Progenitor cell of endocrine pancreas (in vitro differentiated cells): ENCODE results near the gene SYCE1L. TPM values are rescaled to one million over a fixed set of nuclear protein-coding genes. Genes with fewer than 3 reads are reported as not detected.
A peak's percentile ranks its signal among the peaks of the same experiment; 100 is the strongest.

Experiments
- DNase-seq: peaks from one replicate; pipeline ENCODE4 v3.0.0; 2021; ENCODE audit warnings: low spot score; ENCODE audit not compliant: unreplicated experiment
- H3K27ac Mint-ChIP-seq: 2 replicates; pipeline ENCODE4 v1.8.0; 2021; ENCODE audit warnings: mild to moderate bottlenecking, moderate library complexity, mixed read lengths
- H3K27me3 Mint-ChIP-seq: 2 replicates; pipeline ENCODE4 v1.8.0; 2021; ENCODE audit warnings: mixed read lengths
- H3K36me3 Mint-ChIP-seq: 2 replicates; pipeline ENCODE4 v1.8.0; 2022; ENCODE audit warnings: mixed read lengths; ENCODE audit not compliant: insufficient read depth
- H3K4me1 Mint-ChIP-seq: 2 replicates; pipeline ENCODE4 v1.8.0; 2021; ENCODE audit warnings: low read depth, mixed read lengths
- H3K4me3 Mint-ChIP-seq: 2 replicates; pipeline ENCODE4 v1.8.0; 2021; ENCODE audit warnings: low read depth, mild to moderate bottlenecking, moderate library complexity, mixed read lengths
- H3K9me3 Mint-ChIP-seq: 2 replicates; pipeline ENCODE4 v1.8.0; 2021; ENCODE audit warnings: low read depth, mixed read lengths
- CTCF ChIP-seq: fragments of 200-600 bp; sonication (generic); IDR thresholded peaks from one replicate; pipeline ENCODE4 v1.5.0; 2021; ENCODE audit warnings: antibody characterized with exemption, mild to moderate bottlenecking; ENCODE audit not compliant: unreplicated experiment
- total RNA-seq: library from RNA; stranded (reverse); gene quantifications from 2 replicates; pipeline ENCODE4 v1.2.1, GENCODE V29; 2021

The SYCE1L gene
- total RNA-seq, 1 donor from 2014 or later = 25.6 TPM

- no peaks in the 10 kb centered on the region for H3K36me3 Mint-ChIP-seq
- no peak overlapping the region for H3K4me3 Mint-ChIP-seq
- no peak for DNase-seq
- H3K27ac Mint-ChIP-seq = no peak overlapping the region
- no peaks in the 10 kb centered on the region for H3K27me3 Mint-ChIP-seq
- peaks cover 3% of the 10 kb centered on the region for H3K9me3 Mint-ChIP-seq
- TF ChIP-seq CTCF = no peak
- peaks cover 5% of the 10 kb centered on the region for H3K4me1 Mint-ChIP-seq
Observed at GRCh38 chr16:77166726-77167125, 32.5 kb upstream of the SYCE1L start.

GRCh38 chr16:77168901-77169300 is 30.3 kb upstream of the SYCE1L start:
- Mint-ChIP-seq H3K4me3 (no peak overlapping the region), H3K27ac (no peak overlapping the region)

GRCh38 chr16:77169650-77170236 is 29.5 kb upstream of the SYCE1L start:
- H3K9me3 Mint-ChIP-seq = no peaks in the 10 kb centered on the region
- H3K4me1 Mint-ChIP-seq = peaks cover 2% of the 10 kb centered on the region
- peak; percentile 86 for TF ChIP-seq CTCF
- peak; percentile 42 for DNase-seq
- no peak overlapping the region for H3K4me3 Mint-ChIP-seq
- H3K27ac Mint-ChIP-seq = no peak overlapping the region
- H3K27me3 Mint-ChIP-seq = peaks cover 6% of the 10 kb centered on the region
- H3K36me3 Mint-ChIP-seq = no peaks in the 10 kb centered on the region

More at GRCh38 chr16:77168901-77169300, 30.3 kb upstream of the SYCE1L start:
- Mint-ChIP-seq H3K36me3 (no peaks in the 10 kb centered on the region), H3K9me3 (no peaks in the 10 kb centered on the region), H3K4me1 (peaks cover 2% of the 10 kb centered on the region), H3K27me3 (peaks cover 6% of the 10 kb centered on the region)
- no peak for TF ChIP-seq CTCF
- DNase-seq = no peak

- Mint-ChIP-seq H3K36me3 (no peaks in the 10 kb centered on the region), H3K4me3 (no peak overlapping the region), H3K27me3 (peaks cover 6% of the 10 kb centered on the region), H3K27ac (no peak overlapping the region), H3K9me3 (no peaks in the 10 kb centered on the region), H3K4me1 (peaks cover 2% of the 10 kb centered on the region)
- DNase-seq = no peak
- no peak for TF ChIP-seq CTCF
Observed at GRCh38 chr16:77170805-77171204, 28.4 kb upstream of the SYCE1L start.

GRCh38 chr16:77171745-77172635 is 27.2 kb upstream of the SYCE1L start:
- peaks cover 2% of the 10 kb centered on the region for H3K4me1 Mint-ChIP-seq
- no peak overlapping the region for H3K27ac Mint-ChIP-seq
- no peaks in the 10 kb centered on the region for H3K9me3 Mint-ChIP-seq
- H3K36me3 Mint-ChIP-seq = no peaks in the 10 kb centered on the region
- peaks cover 9% of the 10 kb centered on the region for H3K27me3 Mint-ChIP-seq
- no peak overlapping the region for H3K4me3 Mint-ChIP-seq
- peak; percentile 78 for TF ChIP-seq CTCF
- DNase-seq = no peak
